Endothelial cell (in vitro differentiated cells): Measurements from ENCODE around the gene RADX. TPM values are rescaled to one million over a fixed set of nuclear protein-coding genes. Genes with fewer than 3 reads are reported as not detected.

ENCODE experiments used
- DNase-seq: peaks from one replicate; pipeline ENCODE4 v3.0.0; 2021; ENCODE audit warnings: low spot score
- H3K27ac Mint-ChIP-seq: one replicate; pipeline ENCODE4 v1.8.0; 2021; ENCODE audit warnings: mixed read lengths, inconsistent platforms; ENCODE audit not compliant: unreplicated experiment
- H3K27me3 Mint-ChIP-seq: one replicate; pipeline ENCODE4 v1.8.0; 2021; ENCODE audit warnings: mild to moderate bottlenecking, moderate library complexity, mixed read lengths, inconsistent platforms; ENCODE audit not compliant: unreplicated experiment
- H3K36me3 Mint-ChIP-seq: one replicate; pipeline ENCODE4 v1.8.0; 2021; ENCODE audit warnings: mild to moderate bottlenecking, low read depth, mixed read lengths, inconsistent platforms; ENCODE audit not compliant: unreplicated experiment
- H3K4me1 Mint-ChIP-seq: one replicate; pipeline ENCODE4 v1.8.0; 2021; ENCODE audit warnings: mild to moderate bottlenecking, mixed read lengths, inconsistent platforms; ENCODE audit not compliant: unreplicated experiment
- H3K4me3 Mint-ChIP-seq: one replicate; pipeline ENCODE4 v1.8.0; 2021; ENCODE audit warnings: mild to moderate bottlenecking, mixed read lengths, inconsistent platforms; ENCODE audit not compliant: unreplicated experiment
- H3K9me3 Mint-ChIP-seq: one replicate; pipeline ENCODE4 v1.8.0; 2021; ENCODE audit warnings: mixed read lengths, inconsistent platforms; ENCODE audit not compliant: unreplicated experiment
- CTCF ChIP-seq: fragments of 200-600 bp; sonication (generic); IDR thresholded peaks from one replicate; pipeline ENCODE4 v1.5.0; 2021; ENCODE audit warnings: antibody characterized with exemption; ENCODE audit not compliant: unreplicated experiment
- microRNA-seq: library from miRNA; unstranded; fragments of <30 nt; microRNA quantifications from one replicate; pipeline ENCODE4, GENCODE V29; 2020; ENCODE audit not compliant: unreplicated experiment
- total RNA-seq: library from RNA; stranded (reverse); fragmentation: NEBNext Ultra II Directional; extraction: Animal tissue kit (Norgen Biotek cat#: 25700); gene quantifications from one replicate; pipeline ENCODE4 v1.2.1, GENCODE V29; 2021; ENCODE audit not compliant: unreplicated experiment

The RADX gene
- total RNA-seq, 1 donor from 2014 or later = 3.1 TPM

- Mint-ChIP-seq H3K36me3 (peaks cover 4% of the 10 kb centered on the region), H3K27me3 (peaks cover 2% of the 10 kb centered on the region), H3K9me3 (no peaks in the 10 kb centered on the region), H3K27ac (no peak overlapping the region), H3K4me1 (peaks cover 5% of the 10 kb centered on the region), H3K4me3 (peak overlapping the region; percentile 95)
- TF ChIP-seq CTCF = no peak
- peak; percentile 2 for DNase-seq
Observed at GRCh38 chrX:106725931-106726330, 114.2 kb downstream of the RADX start.

GRCh38 chrX:106726485-106727437 lies 115.0 kb downstream of the RADX start, which contains the start of gene RNF128:
Gene RNF128 (plus strand): TSS chrX:106726701. CDS start chrX:106726914, 213 bp downstream.
- H3K27me3 Mint-ChIP-seq = peaks cover 2% of the 10 kb centered on the region
- no peak within 1 kb of the TSS for H3K27ac Mint-ChIP-seq
- peaks cover 8% of the 10 kb centered on the region for H3K4me1 Mint-ChIP-seq
- TF ChIP-seq CTCF = no peak
- peak within 1 kb of the TSS; percentile 95 for H3K4me3 Mint-ChIP-seq
- H3K36me3 Mint-ChIP-seq = peaks cover 4% of the 10 kb centered on the region
- H3K9me3 Mint-ChIP-seq = no peaks in the 10 kb centered on the region
- peak; percentile 46 for DNase-seq

- H3K27me3 Mint-ChIP-seq = peaks cover 2% of the 10 kb centered on the region
- DNase-seq = no peak
- no peak for TF ChIP-seq CTCF
- H3K36me3 Mint-ChIP-seq = peaks cover 4% of the 10 kb centered on the region
- H3K4me3 Mint-ChIP-seq = no peak overlapping the region
- peaks cover 16% of the 10 kb centered on the region for H3K4me1 Mint-ChIP-seq
- no peak overlapping the region for H3K27ac Mint-ChIP-seq
- no peaks in the 10 kb centered on the region for H3K9me3 Mint-ChIP-seq
Observed at GRCh38 chrX:106728337-106728736, 116.6 kb downstream of the RADX start.

Small RNA genes lying within 50 kb of the gene (microRNA-seq; reads per million reads assigned to microRNA genes)
- gene MIR548AN = 0.35 reads per million

Other genes starting within 250 kb of the RADX start
- 2.5 TPM for gene RNF128, start 114.7 kb downstream of the RADX start, total RNA-seq
- 3.6 TPM for gene TBC1D8B, start 190.7 kb downstream of the RADX start, total RNA-seq